Right lobe of liver (tissue), 4 donors: ENCODE results near the gene BMP2K.
"Not testable (repeated sequence)": the region's sequence is repeated elsewhere in the genome, so short reads cannot be mapped to it uniquely, and the experiment has no call there.

Experiments
- POLR2A ChIP-seq: fragments of 450-650 bp; IDR thresholded peaks from one replicate; pipeline ENCODE4 v1.6.1; 2017; ENCODE audit warnings: antibody characterized with exemption, mild to moderate bottlenecking
- TF ChIP-seq, protein P1 (sequence below), 4 donors: fragments of 200-600 bp in 3 of 4; fragments of 450-650 bp in 1 of 4; IDR thresholded peaks; one replicate each; pipeline versions ENCODE4 v1.5.1 to v1.8.0; 2016 to 2022; ENCODE audit warnings: antibody characterized with exemption in 4 of 4, mild to moderate bottlenecking in 2 of 4
- donor health status: DM: no; HTN: no; CAD: no.
- donor health status: DM: no; HTN: no; CAD: no.
- donor health status: DM: no; HTN: yes; CAD: no.

DNA sequence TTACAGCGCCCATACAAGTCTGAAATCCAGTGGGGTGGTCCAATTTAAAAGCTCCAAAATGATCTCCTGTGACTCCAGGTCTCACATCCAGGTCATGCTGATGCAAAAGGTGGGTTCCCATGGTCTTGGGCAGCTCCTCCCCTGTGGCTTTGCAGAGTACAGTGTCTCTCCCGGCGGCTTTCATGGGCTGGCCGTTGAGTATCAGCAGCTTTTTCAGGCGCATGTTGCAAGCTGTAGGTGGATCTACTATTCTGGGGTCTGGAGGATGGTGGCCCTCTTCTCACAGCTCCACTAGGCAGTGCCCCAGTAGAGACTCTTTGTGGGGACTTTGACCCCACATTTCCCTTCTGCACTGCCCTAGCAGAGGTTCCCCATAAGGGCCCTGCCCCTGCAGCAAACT lies 92.6 kb downstream of the BMP2K start:
- TF ChIP-seq, protein P1, sequence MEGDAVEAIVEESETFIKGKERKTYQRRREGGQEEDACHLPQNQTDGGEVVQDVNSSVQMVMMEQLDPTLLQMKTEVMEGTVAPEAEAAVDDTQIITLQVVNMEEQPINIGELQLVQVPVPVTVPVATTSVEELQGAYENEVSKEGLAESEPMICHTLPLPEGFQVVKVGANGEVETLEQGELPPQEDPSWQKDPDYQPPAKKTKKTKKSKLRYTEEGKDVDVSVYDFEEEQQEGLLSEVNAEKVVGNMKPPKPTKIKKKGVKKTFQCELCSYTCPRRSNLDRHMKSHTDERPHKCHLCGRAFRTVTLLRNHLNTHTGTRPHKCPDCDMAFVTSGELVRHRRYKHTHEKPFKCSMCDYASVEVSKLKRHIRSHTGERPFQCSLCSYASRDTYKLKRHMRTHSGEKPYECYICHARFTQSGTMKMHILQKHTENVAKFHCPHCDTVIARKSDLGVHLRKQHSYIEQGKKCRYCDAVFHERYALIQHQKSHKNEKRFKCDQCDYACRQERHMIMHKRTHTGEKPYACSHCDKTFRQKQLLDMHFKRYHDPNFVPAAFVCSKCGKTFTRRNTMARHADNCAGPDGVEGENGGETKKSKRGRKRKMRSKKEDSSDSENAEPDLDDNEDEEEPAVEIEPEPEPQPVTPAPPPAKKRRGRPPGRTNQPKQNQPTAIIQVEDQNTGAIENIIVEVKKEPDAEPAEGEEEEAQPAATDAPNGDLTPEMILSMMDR (IDR thresholded peaks at IDR 0.05): not testable (repeated sequence)
- not testable (repeated sequence) for TF ChIP-seq POLR2A
